IMR-90 (cell line): ENCODE results near the gene ODAD3. TPM values are rescaled to one million over a fixed set of nuclear protein-coding genes. Genes with fewer than 3 reads are reported as not detected.

Experiments
- ATAC-seq: fragments of 200-7000 bp; cut with Tn5 transposase; 2 replicates; pipeline ENCODE4 v1.9.1; 2020; ENCODE audit warnings: low read depth, mild to moderate bottlenecking, moderate library complexity
- BruUV-seq: library from RNA; stranded (reverse); fragments of 400-500 nt; replicated peaks from 2 replicates; lab custom pipeline; 2021; lab: Mats Ljungman, UMichigan
- CTCF ChIA-PET: fragments of 300-600 bp; formaldehyde crosslinking; extraction: SDS; loops from one replicate; lab custom pipeline; 2021; ENCODE audit warnings: antibody characterized with exemption; lab: Yijun Ruan, JAX
- POLR2A ChIA-PET: fragments of 300-600 bp; sonication (Branson Sonifier 250); formaldehyde crosslinking; loops from one replicate; lab custom pipeline; 2022; ENCODE audit warnings: antibody characterized with exemption; ENCODE audit not compliant: unreplicated experiment; lab: Charles Lee
- DNase-seq: peaks from one replicate; pipeline ENCODE4 v3.0.0; 2013
- H2AFZ ChIP-seq: replicated peaks from 2 replicates; pipeline ENCODE3; 2013; ENCODE audit warnings: low read length, mild to moderate bottlenecking; ENCODE audit not compliant: poor library complexity
- H2AK5ac ChIP-seq: 2 replicates; pipeline ENCODE4 v1.6.1; 2013; ENCODE audit warnings: low read depth, low read length, inconsistent platforms
- H2AK9ac ChIP-seq: replicated peaks from 2 replicates; pipeline ENCODE3; 2013; ENCODE audit warnings: mild to moderate bottlenecking, low read depth, low read length, moderate library complexity; ENCODE audit not compliant: poor library complexity
- H2BK120ac ChIP-seq: 2 replicates; pipeline ENCODE4 v1.6.1; 2013; ENCODE audit warnings: low read depth, low read length, inconsistent platforms
- H2BK15ac ChIP-seq: 3 replicates; pipeline ENCODE4 v1.6.1; 2013; ENCODE audit warnings: low read depth, low read length, inconsistent platforms
- H2BK20ac ChIP-seq: 2 replicates; pipeline ENCODE4 v1.6.1; 2013; ENCODE audit warnings: low read depth, mild to moderate bottlenecking, inconsistent platforms, low read length, moderate library complexity
- H2BK5ac ChIP-seq: 2 replicates; pipeline ENCODE4 v1.6.1; 2013; ENCODE audit warnings: mild to moderate bottlenecking, low read depth, low read length, inconsistent platforms; ENCODE audit not compliant: poor library complexity, severe bottlenecking
- H3K14ac ChIP-seq: replicated peaks from 2 replicates; pipeline ENCODE4 v1.6.1; 2013; ENCODE audit warnings: low read depth, low read length, inconsistent platforms
- H3K18ac ChIP-seq: 2 replicates; pipeline ENCODE4 v1.6.1; 2013; ENCODE audit warnings: low read depth, low read length, control low read depth
- H3K23ac ChIP-seq: 2 replicates; pipeline ENCODE4 v1.6.1; 2013; ENCODE audit warnings: low read depth, low read length, inconsistent platforms
- H3K27ac ChIP-seq: 2 replicates; pipeline ENCODE4 v1.5.1; 2013; ENCODE audit warnings: mild to moderate bottlenecking, control low read depth, low read length; ENCODE audit not compliant: insufficient read depth
- H3K27me3 ChIP-seq: 2 replicates; pipeline ENCODE4 v1.6.1; 2013; ENCODE audit warnings: low read length; ENCODE audit not compliant: control insufficient read depth, insufficient read depth
- H3K36me3 ChIP-seq: 2 replicates; pipeline ENCODE4 v1.6.1; 2013; ENCODE audit warnings: low read length, mixed read lengths; ENCODE audit not compliant: control insufficient read depth, insufficient read depth
- H3K4ac ChIP-seq: 2 replicates; pipeline ENCODE4 v1.6.1; 2013; ENCODE audit warnings: low read depth, low read length, inconsistent platforms
- H3K4me1 ChIP-seq: 2 replicates; pipeline ENCODE4 v1.6.1; 2013; ENCODE audit warnings: low read length, mixed read lengths; ENCODE audit not compliant: control insufficient read depth, insufficient read depth
- H3K4me2 ChIP-seq: 2 replicates; pipeline ENCODE4 v1.6.1; 2013; ENCODE audit warnings: low read depth, mild to moderate bottlenecking, control low read depth, low read length, moderate library complexity
- H3K4me3 ChIP-seq: 2 replicates; pipeline ENCODE4 v1.5.1; 2013; ENCODE audit warnings: low read depth, mild to moderate bottlenecking, control low read depth, low read length, moderate library complexity; ENCODE audit not compliant: insufficient read depth
- H3K56ac ChIP-seq: 2 replicates; pipeline ENCODE4 v1.6.1; 2013; ENCODE audit warnings: low read length, inconsistent platforms; ENCODE audit not compliant: insufficient read depth; ENCODE audit errors: extremely low read depth
- H3K79me1 ChIP-seq, 2 experiments: 2 replicates each; pipeline ENCODE4 v1.6.1; 2013; ENCODE audit warnings: low read length in 2 of 2, inconsistent platforms in 1 of 2, low read depth in 1 of 2
- H3K9ac ChIP-seq: 2 replicates; pipeline ENCODE4 v1.6.1; 2013; ENCODE audit warnings: low read depth, low read length, control low read depth
- H3K9me1 ChIP-seq: 2 replicates; pipeline ENCODE4 v1.6.1; 2013; ENCODE audit warnings: low read length, inconsistent platforms; ENCODE audit not compliant: insufficient read depth
- H3K9me3 ChIP-seq: 2 replicates; pipeline ENCODE4 v1.6.1; 2013; ENCODE audit warnings: low read length; ENCODE audit not compliant: control insufficient read depth, insufficient read depth
- H4K20me1 ChIP-seq: 2 replicates; pipeline ENCODE4 v1.6.1; 2013; ENCODE audit warnings: low read length, inconsistent platforms; ENCODE audit not compliant: insufficient read depth
- H4K5ac ChIP-seq: 2 replicates; pipeline ENCODE4 v1.6.1; 2013; ENCODE audit warnings: mild to moderate bottlenecking, low read depth, low read length, control low read depth
- H4K8ac ChIP-seq, 2 experiments: 2 replicates each; pipeline ENCODE4 v1.6.1; 2013; ENCODE audit warnings: low read depth in 2 of 2, low read length in 2 of 2, control low read depth in 1 of 2, inconsistent platforms in 1 of 2
- H4K91ac ChIP-seq: 2 replicates; pipeline ENCODE4 v1.6.1; 2013; ENCODE audit warnings: low read depth, low read length, inconsistent platforms; ENCODE audit not compliant: insufficient read depth
- BHLHE40 ChIP-seq: fragments of 150-350 bp; IDR thresholded peaks from 2 replicates; pipeline ENCODE4 v1.6.1; 2016; ENCODE audit warnings: mild to moderate bottlenecking, low read depth, low read length
- FOS ChIP-seq: fragments of 150-350 bp; IDR thresholded peaks from 2 replicates; pipeline ENCODE4 v1.6.1; 2016; ENCODE audit warnings: low read depth, low read length
- MAFK ChIP-seq: IDR thresholded peaks from 2 replicates; pipeline ENCODE4 v1.6.1; 2012; ENCODE audit warnings: low read depth, low read length, improper control_type of control experiment
- MAZ ChIP-seq: IDR thresholded peaks from 2 replicates; pipeline ENCODE4 v1.6.1; 2012; ENCODE audit warnings: low read depth, mild to moderate bottlenecking, low read length, improper control_type of control experiment, moderate library complexity, borderline replicate concordance
- MXI1 ChIP-seq: IDR thresholded peaks from 2 replicates; pipeline ENCODE4 v1.6.1; 2012; ENCODE audit warnings: low read depth, mild to moderate bottlenecking, low read length, moderate library complexity, borderline replicate concordance
- POLR2A ChIP-seq: IDR thresholded peaks from 2 replicates; pipeline ENCODE4 v1.6.1; 2012; ENCODE audit warnings: mild to moderate bottlenecking, low read depth, low read length
- RAD21 ChIP-seq: IDR thresholded peaks from 2 replicates; pipeline ENCODE4 v1.6.1; 2012; ENCODE audit warnings: low read length, improper control_type of control experiment
- RCOR1 ChIP-seq: IDR thresholded peaks from 2 replicates; pipeline ENCODE4 v1.6.1; 2012; ENCODE audit warnings: mild to moderate bottlenecking, low read length, improper control_type of control experiment; ENCODE audit not compliant: insufficient replicate concordance
- RFX5 ChIP-seq: IDR thresholded peaks from 2 replicates; pipeline ENCODE4 v1.8.0; 2012; ENCODE audit warnings: low read depth, mild to moderate bottlenecking, low read length, moderate library complexity
- WGBS, 2 experiments: methylation state at CpG; one replicate each; pipeline versions ENCODE4 v1.1.5 to v1.1.7; 2013; ENCODE audit warnings: missing lambda C conversion rate in 2 of 2; ENCODE audit not compliant: insufficient read length in 1 of 2; ENCODE audit errors: extremely low coverage in 2 of 2; 5-methylcytosine and 5-hydroxymethylcytosine counted together
- dilution Hi-C: fragments of 300-500 bp; cut with HindIII; formaldehyde crosslinking; loops from one replicate; pipeline ENCODE4 v1.14.3; 2018; ENCODE audit warnings: low sequenced_read_pairs; ENCODE audit not compliant: unreplicated experiment
- in situ Hi-C: fragments of 300-500 bp; cut with MboI; formaldehyde crosslinking; loops from 3 replicates; pipeline ENCODE4 v1.14.3; 2019; ENCODE audit warnings: low sequenced_read_pairs, inconsistent platforms, mixed read lengths
- intact Hi-C: fragments of 100-400 bp; cut with micrococcal nuclease; formaldehyde crosslinking; loops from 2 replicates; pipeline ENCODE4 v1.10.0; 2022
- polyA plus RNA-seq, 3 experiments: library from polyadenylated mRNA; depleted of rRNA; stranded (reverse); fragments of >200 nt; gene quantifications; 2 replicates each; pipeline ENCODE4 v1.2.3, GENCODE V29; 2012; ENCODE audit warnings: low replicate concordance in 1 of 3
- total RNA-seq: library from RNA; depleted of rRNA; stranded (reverse); fragments of >200 nt; gene quantifications from 2 replicates; pipeline ENCODE4 v1.2.3, GENCODE V29; 2012
- TF ChIP-seq, protein P1 (sequence below): conservative IDR thresholded peaks from 2 replicates; pipeline ENCODE4 v1.5.1; 2012; ENCODE audit warnings: mild to moderate bottlenecking, low read depth, low read length, improper control_type of control experiment
- TF ChIP-seq, protein P2 (sequence below): fragments of 150-350 bp; IDR thresholded peaks from 2 replicates; pipeline ENCODE4 v1.6.1; 2017; ENCODE audit warnings: mild to moderate bottlenecking, antibody characterized with exemption, low read length, low read depth
- TF ChIP-seq, protein P3 (sequence below): fragments of 150-350 bp; IDR thresholded peaks from 2 replicates; pipeline ENCODE4 v1.6.1; 2016; ENCODE audit warnings: low read depth, mild to moderate bottlenecking, low read length, moderate library complexity, borderline replicate concordance

The ODAD3 gene
- total and polyA plus RNA-seq, 2 of the 4 experiments (the other 2 are of a cell fraction) = under 0.01 to 0.44 TPM

DNA sequence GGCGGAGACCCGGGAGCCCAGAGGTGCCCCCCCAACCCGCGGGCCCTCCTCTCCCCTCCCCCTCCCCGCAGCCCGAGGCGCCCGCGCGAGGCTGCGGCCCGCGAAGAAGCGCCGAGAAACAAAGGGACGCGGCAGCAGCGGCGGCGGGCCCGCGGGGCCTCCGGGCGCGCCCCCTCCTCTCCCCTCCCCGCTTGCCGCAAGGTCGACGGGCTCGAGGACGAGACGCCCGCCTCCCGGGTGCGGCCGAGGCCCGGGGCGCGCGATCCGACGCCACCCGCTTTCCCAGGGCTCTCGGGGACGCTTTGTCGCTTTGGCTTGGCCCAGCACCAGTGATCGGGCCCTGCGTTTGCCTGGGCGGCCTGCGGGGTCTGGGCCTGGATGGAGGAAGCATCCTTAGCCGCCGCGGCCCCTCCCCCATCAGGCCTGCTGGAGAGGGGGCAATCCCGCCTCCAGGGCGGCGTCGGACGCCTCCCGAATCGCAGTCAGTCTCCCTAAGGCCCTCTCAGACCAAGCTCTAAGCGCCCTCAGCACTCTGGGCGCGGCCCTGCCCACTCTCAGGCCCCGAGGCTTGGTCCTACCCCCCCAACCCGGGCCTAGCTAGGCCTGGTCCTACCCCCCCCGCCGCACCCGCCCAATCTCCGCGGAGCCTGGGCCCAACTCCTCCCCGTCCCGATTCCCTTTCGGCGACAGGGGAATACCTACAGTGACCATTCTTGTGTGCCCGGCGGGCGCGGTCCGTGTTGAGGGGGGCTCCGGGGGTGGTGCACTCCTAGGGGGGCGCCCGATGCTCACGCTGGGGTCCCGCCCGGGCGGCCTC lies 45.2 kb upstream of the ODAD3 start:
- Histone ChIP-seq H3K79me1 (no peaks in the 10 kb centered on the region), H3K27ac (no peak overlapping the region), H4K8ac (no peak overlapping the region), H2AK5ac (no peak overlapping the region), H2BK15ac (no peak overlapping the region), H3K4me1 (peaks cover 2% of the 10 kb centered on the region; the same call in 1 of the 2 replicates), H3K4me2 (no peak overlapping the region), H3K27me3 (peaks cover 50% of the 10 kb centered on the region), H2AFZ (peak overlapping the region; percentile 72), H2BK5ac (no peak overlapping the region), H3K56ac (no peak overlapping the region), H3K9me1 (no peaks in the 10 kb centered on the region), H4K20me1 (no peaks in the 10 kb centered on the region), H3K4me3 (no peak overlapping the region), H3K4ac (no peak overlapping the region), H2BK120ac (no peak overlapping the region), H4K5ac (no peak overlapping the region), H2AK9ac (no peak overlapping the region), H2BK20ac (no peak overlapping the region), H3K18ac (no peak overlapping the region), H3K9ac (no peak overlapping the region), H3K14ac (no peak overlapping the region), H3K23ac (no peak overlapping the region), H4K91ac (no peak overlapping the region), H3K36me3 (0 out of 2 replicates have a peak, but pooled peaks cover 2% of the 10 kb centered on the region), H3K9me3 (no peaks in the 10 kb centered on the region)
- DNase-seq (no peak), ATAC-seq (no peak)
- dilution Hi-C loops = no loop called here
- no TSS peak for BruUV-seq
- CTCF ChIA-PET = interaction anchor here (0.8 kb wide), 1 partner anchor 194 kb away, joined by 3 read pairs; no protein-coding TSS in a partner anchor
- POLR2A ChIA-PET = no interaction called here
- in situ Hi-C loops = loop anchor here (10.0 kb wide), 1 partner anchor 185 kb away; the partner anchor contains the start of gene TSPAN16
- intact Hi-C loops = loop anchor here (5.0 kb wide), 1 partner anchor 343 kb away; no protein-coding TSS in a partner anchor
- WGBS, 2 experiments = 5% methylated on average over 34 of the region's 86 CpGs; no CpG with 5 or more reads in 1 of the 2 experiments
- TF ChIP-seq MXI1 = no peak
- TF ChIP-seq RCOR1 = no peak
- no peak for TF ChIP-seq RAD21
- TF ChIP-seq, protein P1, sequence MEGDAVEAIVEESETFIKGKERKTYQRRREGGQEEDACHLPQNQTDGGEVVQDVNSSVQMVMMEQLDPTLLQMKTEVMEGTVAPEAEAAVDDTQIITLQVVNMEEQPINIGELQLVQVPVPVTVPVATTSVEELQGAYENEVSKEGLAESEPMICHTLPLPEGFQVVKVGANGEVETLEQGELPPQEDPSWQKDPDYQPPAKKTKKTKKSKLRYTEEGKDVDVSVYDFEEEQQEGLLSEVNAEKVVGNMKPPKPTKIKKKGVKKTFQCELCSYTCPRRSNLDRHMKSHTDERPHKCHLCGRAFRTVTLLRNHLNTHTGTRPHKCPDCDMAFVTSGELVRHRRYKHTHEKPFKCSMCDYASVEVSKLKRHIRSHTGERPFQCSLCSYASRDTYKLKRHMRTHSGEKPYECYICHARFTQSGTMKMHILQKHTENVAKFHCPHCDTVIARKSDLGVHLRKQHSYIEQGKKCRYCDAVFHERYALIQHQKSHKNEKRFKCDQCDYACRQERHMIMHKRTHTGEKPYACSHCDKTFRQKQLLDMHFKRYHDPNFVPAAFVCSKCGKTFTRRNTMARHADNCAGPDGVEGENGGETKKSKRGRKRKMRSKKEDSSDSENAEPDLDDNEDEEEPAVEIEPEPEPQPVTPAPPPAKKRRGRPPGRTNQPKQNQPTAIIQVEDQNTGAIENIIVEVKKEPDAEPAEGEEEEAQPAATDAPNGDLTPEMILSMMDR = no peak
- TF ChIP-seq, protein P2, sequence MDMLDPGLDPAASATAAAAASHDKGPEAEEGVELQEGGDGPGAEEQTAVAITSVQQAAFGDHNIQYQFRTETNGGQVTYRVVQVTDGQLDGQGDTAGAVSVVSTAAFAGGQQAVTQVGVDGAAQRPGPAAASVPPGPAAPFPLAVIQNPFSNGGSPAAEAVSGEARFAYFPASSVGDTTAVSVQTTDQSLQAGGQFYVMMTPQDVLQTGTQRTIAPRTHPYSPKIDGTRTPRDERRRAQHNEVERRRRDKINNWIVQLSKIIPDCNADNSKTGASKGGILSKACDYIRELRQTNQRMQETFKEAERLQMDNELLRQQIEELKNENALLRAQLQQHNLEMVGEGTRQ = no peak
- no peak for TF ChIP-seq MAFK
- TF ChIP-seq BHLHE40 = no peak
- TF ChIP-seq, protein P3, sequence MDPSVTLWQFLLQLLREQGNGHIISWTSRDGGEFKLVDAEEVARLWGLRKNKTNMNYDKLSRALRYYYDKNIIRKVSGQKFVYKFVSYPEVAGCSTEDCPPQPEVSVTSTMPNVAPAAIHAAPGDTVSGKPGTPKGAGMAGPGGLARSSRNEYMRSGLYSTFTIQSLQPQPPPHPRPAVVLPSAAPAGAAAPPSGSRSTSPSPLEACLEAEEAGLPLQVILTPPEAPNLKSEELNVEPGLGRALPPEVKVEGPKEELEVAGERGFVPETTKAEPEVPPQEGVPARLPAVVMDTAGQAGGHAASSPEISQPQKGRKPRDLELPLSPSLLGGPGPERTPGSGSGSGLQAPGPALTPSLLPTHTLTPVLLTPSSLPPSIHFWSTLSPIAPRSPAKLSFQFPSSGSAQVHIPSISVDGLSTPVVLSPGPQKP = no peak
- TF ChIP-seq MAZ = no peak
- TF ChIP-seq FOS = no peak
- TF ChIP-seq RFX5 = no peak
- TF ChIP-seq POLR2A = no peak
